NB4 (cell line): ENCODE measurements around the gene NHLH2.

Experiments used
- MYC ChIP-seq: IDR thresholded peaks from 2 replicates; pipeline ENCODE4 v1.6.1; 2011; ENCODE audit warnings: low read depth, low read length
- TF ChIP-seq, protein P1 (sequence below): IDR thresholded peaks from one replicate; pipeline ENCODE4 v1.5.1; 2012; ENCODE audit warnings: low read depth, low read length

DNA sequence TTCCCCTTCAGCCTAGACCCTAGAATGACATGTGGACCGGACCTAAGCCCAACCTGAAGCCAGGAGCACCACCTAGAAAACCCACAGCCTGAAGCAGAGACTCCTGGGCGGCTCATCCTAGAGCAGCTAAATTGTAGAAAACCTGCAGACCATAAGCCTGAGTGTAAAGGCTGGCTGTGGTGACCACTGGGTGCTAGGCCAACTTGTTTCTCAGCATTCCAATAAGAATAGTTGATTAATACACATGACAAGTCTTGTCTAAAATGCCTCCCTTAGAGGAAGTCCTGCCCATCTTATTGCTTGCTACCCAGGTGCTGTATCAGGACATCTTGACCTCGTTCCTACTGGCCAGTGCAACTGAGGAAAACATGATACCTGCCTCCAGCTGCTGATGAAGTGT lies 49.1 kb downstream of the NHLH2 start:
- TF ChIP-seq, protein P1, sequence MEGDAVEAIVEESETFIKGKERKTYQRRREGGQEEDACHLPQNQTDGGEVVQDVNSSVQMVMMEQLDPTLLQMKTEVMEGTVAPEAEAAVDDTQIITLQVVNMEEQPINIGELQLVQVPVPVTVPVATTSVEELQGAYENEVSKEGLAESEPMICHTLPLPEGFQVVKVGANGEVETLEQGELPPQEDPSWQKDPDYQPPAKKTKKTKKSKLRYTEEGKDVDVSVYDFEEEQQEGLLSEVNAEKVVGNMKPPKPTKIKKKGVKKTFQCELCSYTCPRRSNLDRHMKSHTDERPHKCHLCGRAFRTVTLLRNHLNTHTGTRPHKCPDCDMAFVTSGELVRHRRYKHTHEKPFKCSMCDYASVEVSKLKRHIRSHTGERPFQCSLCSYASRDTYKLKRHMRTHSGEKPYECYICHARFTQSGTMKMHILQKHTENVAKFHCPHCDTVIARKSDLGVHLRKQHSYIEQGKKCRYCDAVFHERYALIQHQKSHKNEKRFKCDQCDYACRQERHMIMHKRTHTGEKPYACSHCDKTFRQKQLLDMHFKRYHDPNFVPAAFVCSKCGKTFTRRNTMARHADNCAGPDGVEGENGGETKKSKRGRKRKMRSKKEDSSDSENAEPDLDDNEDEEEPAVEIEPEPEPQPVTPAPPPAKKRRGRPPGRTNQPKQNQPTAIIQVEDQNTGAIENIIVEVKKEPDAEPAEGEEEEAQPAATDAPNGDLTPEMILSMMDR = no peak
- TF ChIP-seq MYC = no peak
